Measurements from ENCODE around the gene ZNF319. TPM values are rescaled to one million over a fixed set of nuclear protein-coding genes. Genes with fewer than 3 reads are reported as not detected.

ZNF319 gene
- total and polyA plus RNA-seq, 2 of the 4 experiments (the other 2 are of a cell fraction): 0.90 to 6.3 TPM

DNA sequence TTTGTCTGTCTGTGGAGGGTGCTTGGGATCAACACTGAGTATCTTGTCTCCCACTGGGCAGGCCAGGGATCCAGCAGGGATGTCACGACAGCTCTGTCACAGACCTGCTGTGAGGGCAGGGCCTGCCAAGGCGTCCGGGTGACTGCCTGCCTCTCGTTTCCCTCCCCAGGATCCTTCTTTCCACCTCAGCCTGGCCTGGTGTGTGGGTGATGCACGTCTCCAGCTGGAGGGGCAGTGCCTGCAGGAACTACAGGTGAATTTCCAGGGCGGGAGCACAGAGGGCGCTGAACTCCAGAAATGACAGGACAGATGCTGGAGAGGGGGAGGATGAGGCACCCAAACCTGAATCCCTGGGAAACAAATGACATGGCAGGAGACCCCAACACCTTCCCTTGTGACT is 18.3 kb upstream of the ZNF319 start:
- H3K9me1 ChIP-seq (ENCODE audit: insufficient read depth, low read length): peaks cover 8% of the 10 kb centered on the region; the same call in 1 of the 2 replicates
- TF ChIP-seq MXI1 (IDR thresholded peaks at IDR 0.05; ENCODE audit: borderline replicate concordance, low read depth, low read length) (no peak), SMC3 (IDR thresholded peaks at IDR 0.05; ENCODE audit: low read depth, low read length) (no peak), BHLHE40 (IDR thresholded peaks at IDR 0.05; ENCODE audit: low read depth, low read length) (no peak), RAD21 (IDR thresholded peaks at IDR 0.05; ENCODE audit: low read length) (no peak), MAFK (IDR thresholded peaks at IDR 0.05; ENCODE audit: low read depth, low read length) (no peak), CTCF (conservative IDR thresholded peaks at IDR 0.05; ENCODE audit: low read depth, low read length) (no peak), MAZ (IDR thresholded peaks at IDR 0.05; ENCODE audit: borderline replicate concordance, low read depth, low read length) (no peak), CHD1 (IDR thresholded peaks at IDR 0.05; ENCODE audit: low read depth, low read length) (no peak), POLR2A (IDR thresholded peaks at IDR 0.05; ENCODE audit: low read depth, low read length) (no peak), RCOR1 (IDR thresholded peaks at IDR 0.05; ENCODE audit: insufficient replicate concordance, low read length) (no peak), NFE2L2 (IDR thresholded peaks at IDR 0.05; ENCODE audit: low read depth, low read length) (no peak)
- TF ChIP-seq, protein P1, sequence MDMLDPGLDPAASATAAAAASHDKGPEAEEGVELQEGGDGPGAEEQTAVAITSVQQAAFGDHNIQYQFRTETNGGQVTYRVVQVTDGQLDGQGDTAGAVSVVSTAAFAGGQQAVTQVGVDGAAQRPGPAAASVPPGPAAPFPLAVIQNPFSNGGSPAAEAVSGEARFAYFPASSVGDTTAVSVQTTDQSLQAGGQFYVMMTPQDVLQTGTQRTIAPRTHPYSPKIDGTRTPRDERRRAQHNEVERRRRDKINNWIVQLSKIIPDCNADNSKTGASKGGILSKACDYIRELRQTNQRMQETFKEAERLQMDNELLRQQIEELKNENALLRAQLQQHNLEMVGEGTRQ (IDR thresholded peaks at IDR 0.05; ENCODE audit: low read depth, low read length): no peak
- H4K91ac ChIP-seq (ENCODE audit: insufficient read depth, low read depth, low read length): no peak overlapping the region
- H2AK5ac ChIP-seq (ENCODE audit: low read depth, low read length): no peak overlapping the region
- H2AK9ac ChIP-seq (replicated peaks; ENCODE audit: low read depth, low read length, poor library complexity): no peak overlapping the region
- in situ Hi-C loops (cut with MboI; ENCODE audit: low sequenced_read_pairs): no loop called here
- no peak overlapping the region for H4K8ac ChIP-seq (ENCODE audit: low read depth in 2 of 2, low read length in 2 of 2)
- no peak overlapping the region for H3K56ac ChIP-seq (ENCODE audit: extremely low read depth, insufficient read depth, low read length)
- no peak overlapping the region for H2BK15ac ChIP-seq (ENCODE audit: low read depth, low read length)
- no peak overlapping the region for H2BK5ac ChIP-seq (ENCODE audit: low read depth, low read length, poor library complexity, severe bottlenecking)
- dilution Hi-C loops (cut with HindIII; ENCODE audit: low sequenced_read_pairs, unreplicated experiment): no loop called here
- ChIA-PET CTCF (no interaction called here), POLR2A (ENCODE audit: unreplicated experiment) (no interaction called here)
- no peak overlapping the region for H3K14ac ChIP-seq (replicated peaks; ENCODE audit: low read depth, low read length)
- no peak overlapping the region for H4K5ac ChIP-seq (ENCODE audit: low read depth, low read length)
- no peak overlapping the region for H2BK120ac ChIP-seq (ENCODE audit: low read depth, low read length)
- DNase-seq (no peak), ATAC-seq (ENCODE audit: low read depth) (no peak)
- H3K9ac ChIP-seq (ENCODE audit: low read depth, low read length): no peak overlapping the region
- H3K4me1 ChIP-seq (ENCODE audit: control insufficient read depth, insufficient read depth, low read length): peaks cover 12% of the 10 kb centered on the region
- intact Hi-C loops (cut with micrococcal nuclease): no loop called here
- BruUV-seq (replicated peaks): no TSS peak
- H3K23ac ChIP-seq (ENCODE audit: low read depth, low read length): no peak overlapping the region
- H3K27ac ChIP-seq (ENCODE audit: insufficient read depth, low read length): no peak overlapping the region
- H3K36me3 ChIP-seq (ENCODE audit: control insufficient read depth, insufficient read depth, low read length): peaks cover 9% of the 10 kb centered on the region
- no peak overlapping the region for H3K18ac ChIP-seq (ENCODE audit: low read depth, low read length)
- H3K4me3 ChIP-seq (ENCODE audit: insufficient read depth, low read depth, low read length): no peak overlapping the region
- 73% methylated on average over 3 of the region's 7 CpGs; no CpG with 5 or more reads in 1 of the 2 experiments for WGBS, 2 experiments (ENCODE audit: extremely low coverage in 2 of 2, insufficient read length in 1 of 2)
- 0 out of 2 replicates have a peak, but pooled peaks cover 9% of the 10 kb centered on the region for H4K20me1 ChIP-seq (ENCODE audit: insufficient read depth, low read length)
- no peaks in the 10 kb centered on the region for H3K9me3 ChIP-seq (ENCODE audit: control insufficient read depth, insufficient read depth, low read length)
- H3K79me1 ChIP-seq (ENCODE audit: low read depth in 1 of 2, low read length in 2 of 2): no peaks in the 10 kb centered on the region; a peak in 1 of 4 replicates
- H2BK20ac ChIP-seq (ENCODE audit: low read depth, low read length): no peak overlapping the region
- H3K27me3 ChIP-seq (ENCODE audit: control insufficient read depth, insufficient read depth, low read length): no peaks in the 10 kb centered on the region
- H3K4ac ChIP-seq (ENCODE audit: low read depth, low read length): no peak overlapping the region
- no peak overlapping the region for H3K4me2 ChIP-seq (ENCODE audit: low read depth, low read length)
- H2AFZ ChIP-seq (replicated peaks; ENCODE audit: low read length, poor library complexity): no peak overlapping the region
